NCI-H446 (cell line): ENCODE data around the gene RAP1GAP.

Experiments
- DNase-seq, 2 experiments: peaks; one replicate each; lab custom pipeline; 2025; lab: John Stamatoyannopoulos, UW

Gene RAP1GAP

GRCh38 chr1:21610027-21610426 is 59.1 kb downstream of the RAP1GAP start:
- DNase-seq, result no peak

- no peak for DNase-seq
Measured at GRCh38 chr1:21608798-21609197, 60.4 kb downstream of the RAP1GAP start.

GRCh38 chr1:21607549-21608529 is 61.3 kb downstream of the RAP1GAP start:
- no peak for DNase-seq

- DNase-seq, result no peak
Measured at GRCh38 chr1:21605964-21606705, 63.0 kb downstream of the RAP1GAP start.

GRCh38 chr1:21605012-21605715 is 64.0 kb downstream of the RAP1GAP start:
- no peak for DNase-seq

GRCh38 chr1:21604208-21604957 is 64.8 kb downstream of the RAP1GAP start:
- no peak for DNase-seq

- no peak for DNase-seq
Measured at GRCh38 chr1:21603177-21604138, 65.7 kb downstream of the RAP1GAP start.

- no peak for DNase-seq
Measured at GRCh38 chr1:21601278-21602048, 67.7 kb downstream of the RAP1GAP start.

- no peak for DNase-seq
Measured at GRCh38 chr1:21599402-21599801, 69.8 kb downstream of the RAP1GAP start.

- DNase-seq, result no peak
Measured at GRCh38 chr1:21598904-21599303, 70.3 kb downstream of the RAP1GAP start.

GRCh38 chr1:21598417-21598816 is 70.7 kb downstream of the RAP1GAP start:
- DNase-seq, result no peak

- DNase-seq, result no peak
Measured at GRCh38 chr1:21597753-21598152, 71.4 kb downstream of the RAP1GAP start.

GRCh38 chr1:21596628-21597027 is 72.5 kb downstream of the RAP1GAP start:
- DNase-seq, result no peak

GRCh38 chr1:21596174-21596573 is 73.0 kb downstream of the RAP1GAP start:
- no peak for DNase-seq

- peak; percentile 69 to 78 for DNase-seq
Measured at GRCh38 chr1:21594935-21595897, 73.9 kb downstream of the RAP1GAP start.

GRCh38 chr1:21594501-21594900 is 74.7 kb downstream of the RAP1GAP start:
- no peak for DNase-seq

- DNase-seq, result no peak
Measured at GRCh38 chr1:21593231-21593630, 75.9 kb downstream of the RAP1GAP start.

- DNase-seq, result peak in 1 of 2 experiments; percentile 50
Measured at GRCh38 chr1:21592086-21592865, 76.9 kb downstream of the RAP1GAP start.
